Pancreas (tissue), 10 donors: ENCODE data around the gene GJC3. TPM values are rescaled to one million over a fixed set of nuclear protein-coding genes. Genes with fewer than 3 reads are reported as not detected.

ENCODE experiments used
- ATAC-seq, 4 donors: fragments of 200-7000 bp; cut with Tn5 transposase; one replicate each; pipeline versions ENCODE4 v1.8.0 to v1.9.1; 2020; ENCODE audit warnings: mild to moderate bottlenecking in 4 of 4, moderate library complexity in 4 of 4
- DNase-seq, 6 donors: peaks; one replicate each; pipeline ENCODE4 v3.0.0-alpha.2; 2020
- FAIRE-seq: peaks from 2 replicates; lab custom pipeline; 2012; peaks lifted over from hg19 to GRCh38; lab: Jason Lieb, UNC
- H3K27ac ChIP-seq, 4 donors: fragments of 200-600 bp; sonication (generic); 1 replicate in 3 of 4; 2 replicates in 1 of 4; pipeline versions ENCODE4 v1.5.0 to v1.8.0; 2020
- H3K27me3 ChIP-seq, 4 donors: fragments of 200-600 bp; one replicate each; pipeline ENCODE4 v1.8.0; 2021
- H3K36me3 ChIP-seq, 3 donors: fragments of 200-600 bp; sonication (generic) in 1 of 3; one replicate each; pipeline versions ENCODE4 v1.5.0 to v1.8.0; 2020 to 2021
- H3K4me1 ChIP-seq, 3 donors: fragments of 200-600 bp; one replicate each; pipeline ENCODE4 v1.8.0; 2021
- H3K4me3 ChIP-seq, 4 donors: fragments of 200-600 bp; sonication (generic) in 2 of 4; one replicate each; pipeline versions ENCODE4 v1.5.0 to v1.8.0; 2020 to 2021
- H3K9me3 ChIP-seq, 4 donors: fragments of 200-600 bp; one replicate each; pipeline ENCODE4 v1.8.0; 2021
- CTCF ChIP-seq, 4 donors: fragments of 200-600 bp; sonication (generic) in 3 of 4; IDR thresholded peaks; one replicate each; pipeline versions ENCODE4 v1.5.0 to v1.8.0; 2021; ENCODE audit warnings: antibody characterized with exemption in 4 of 4
- WGBS, 2 donors: extraction: QIAGEN DNeasy Blood & Tissue Kit; methylation state at CpG; one replicate each; pipeline ENCODE4 v1.1.7; 2013; 5-methylcytosine and 5-hydroxymethylcytosine counted together
- intact Hi-C, 3 donors: fragments of 100-400 bp; cut with DNase I; formaldehyde crosslinking; loops; one replicate each; pipeline versions ENCODE4 v1.11.1 to v1.14.2; 2022
- polyA plus RNA-seq, 2 donors: library from polyadenylated mRNA; stranded (reverse); fragments of 200-250 nt; gene quantifications; one replicate each; pipeline ENCODE4 v1.2.3, GENCODE V29; 2013
- total RNA-seq, 6 donors: library from RNA; stranded (reverse); fragmentation: NEBNext Ultra II Directional in 4 of 6; extraction: Animal tissue kit (Norgen Biotek cat#: 25700) in 4 of 6; gene quantifications; one replicate each; pipeline versions ENCODE4 v1.2.1 to v1.2.4, GENCODE V29; 2021 to 2023
- donor health status: healthy with polysubstance abuse.
- donor health status: DM: no; HTN: no; CAD: no; lungs with moderate emphysema.
- donor health status: DM: no; HTN: no; CAD: no.
- donor health status: control.
- donor health status: control.
- donor health status: Bipolar disorder and iron deficiency.
- donor health status: DM: yes; HTN: yes; CAD: no.
- donor health status: DM: no; HTN: no; CAD: no.
- donor health status: DM: no; HTN: no; CAD: no.
- donor health status: DM: yes; HTN: yes; CAD: no.

Gene GJC3
- total and polyA plus RNA-seq, 8 donors, result 0.37 to 8.7 (median 4.4) TPM

DNA sequence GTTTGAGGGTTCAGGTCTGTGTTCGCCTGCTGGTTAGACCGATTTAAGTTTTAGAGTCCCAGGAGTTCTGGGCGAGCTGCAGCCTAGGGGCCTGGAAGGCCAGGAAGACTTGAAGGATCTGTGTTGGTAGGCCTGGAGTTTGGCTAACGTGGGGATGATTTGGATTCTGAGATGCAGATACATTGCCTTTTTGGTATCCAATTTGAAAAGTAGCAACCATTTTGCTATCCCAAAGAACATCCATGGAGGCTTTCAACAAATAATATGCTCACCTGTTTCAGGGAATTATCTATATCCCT, 9.7 kb downstream of the GJC3 start:
- peaks cover 17 to 22% (median 21%) of the 10 kb centered on the region in 3 donors for H3K4me1 ChIP-seq
- TF ChIP-seq CTCF (IDR thresholded peaks at IDR 0.05), result no peak
- ATAC-seq (peak in 1 of 4 donors; percentile 14), DNase-seq (no peak), FAIRE-seq (no peak)
- peak overlapping the region; percentile 85 to 90 (median 89) for H3K27ac ChIP-seq
- WGBS, 2 donors, result 41 to 46% methylated on average over 4 of the region's 4 CpGs
- no peaks in the 10 kb centered on the region for H3K36me3 ChIP-seq
- intact Hi-C loops, result loop anchor here in 1 of 3 donors (10.0 kb wide), 2 partner anchors 65 to 135 kb away; no protein-coding TSS in a partner anchor
- H3K4me3 ChIP-seq, result peak overlapping the region; percentile 85 to 96 (median 88)
- no peaks in the 10 kb centered on the region for H3K9me3 ChIP-seq
- no peaks in the 10 kb centered on the region for H3K27me3 ChIP-seq

- ATAC-seq, result peak; percentile 98 to 99 (median 98)
- FAIRE-seq, result no peak
- intact Hi-C loops, result no loop called here
- DNase-seq, result peak; percentile 86 to 95 (median 89)
- H3K27me3 ChIP-seq, result no peaks in the 10 kb centered on the region
- WGBS, 2 donors, result 0 to 1% methylated on average over 81 of the region's 81 CpGs
- no peaks in the 10 kb centered on the region for H3K36me3 ChIP-seq
- TF ChIP-seq CTCF (IDR thresholded peaks at IDR 0.05), result no peak
- H3K4me1 ChIP-seq, result peaks cover 17 to 22% (median 21%) of the 10 kb centered on the region in 3 donors
- peak within 1 kb of the TSS; percentile 85 to 96 (median 88) for H3K4me3 ChIP-seq
- H3K27ac ChIP-seq, result peak within 1 kb of the TSS; percentile 85 to 90 (median 89)
- H3K9me3 ChIP-seq, result no peaks in the 10 kb centered on the region
These were observed 10.2 kb downstream of the GJC3 start, which contains the start of gene TRIM4 for GRCh38 chr7:99918959-99919813. Gene TRIM4 (minus strand): TSS chr7:99919530. CDS start chr7:99919401, 129 bp downstream.

GRCh38 chr7:99910976-99911375, 18.4 kb downstream of the GJC3 start:
- Histone ChIP-seq H3K9me3 (no peaks in the 10 kb centered on the region), H3K27ac (no peak overlapping the region), H3K4me3 (no peak overlapping the region), H3K36me3 (peaks cover 0 to 25% (median 10%) of the 10 kb centered on the region in 3 donors), H3K4me1 (peaks cover 0 to 3% (median 0%) of the 10 kb centered on the region in 3 donors), H3K27me3 (no peaks in the 10 kb centered on the region)
- ATAC-seq (no peak), FAIRE-seq (no peak), DNase-seq (no peak)
- 96 to 97% methylated on average over 2 of the region's 2 CpGs for WGBS, 2 donors
- intact Hi-C loops, result no loop called here
- TF ChIP-seq CTCF (IDR thresholded peaks at IDR 0.05), result no peak

DNA sequence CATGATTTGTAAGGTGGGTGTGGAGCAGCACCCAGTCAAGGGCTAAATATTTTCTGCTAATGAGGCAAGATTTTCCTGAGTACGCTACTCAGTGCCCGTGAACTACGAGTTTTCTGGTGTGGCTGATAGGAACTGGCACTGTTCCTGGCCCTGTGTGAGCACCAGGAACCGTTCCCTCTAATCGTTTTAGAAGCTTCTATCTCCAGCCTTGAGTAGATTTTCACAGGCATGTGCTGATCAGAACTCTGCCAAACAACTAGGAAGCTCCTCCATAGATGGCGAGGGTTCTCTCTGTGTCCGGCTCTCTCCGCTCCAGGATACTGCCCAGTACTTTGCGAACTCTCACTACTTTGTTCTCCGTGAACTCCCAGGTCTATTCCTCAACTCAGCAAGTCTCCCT, 27.8 kb downstream of the GJC3 start:
- Histone ChIP-seq H3K9me3 (no peaks in the 10 kb centered on the region), H3K4me3 (no peak overlapping the region), H3K27me3 (no peaks in the 10 kb centered on the region), H3K4me1 (no peaks in the 10 kb centered on the region), H3K36me3 (peaks cover 4 to 30% (median 9%) of the 10 kb centered on the region in 3 donors), H3K27ac (no peak overlapping the region)
- FAIRE-seq, result no peak
- no peak for TF ChIP-seq CTCF (IDR thresholded peaks at IDR 0.05)
- no peak for ATAC-seq
- no peak for DNase-seq
- intact Hi-C loops, result no loop called here
- 92 to 94% methylated on average over 10 of the region's 10 CpGs for WGBS, 2 donors
